ENCODE results near the gene H6PD.
A peak's percentile ranks its signal among the peaks of the same experiment; 100 is the strongest.

Gene H6PD

DNA sequence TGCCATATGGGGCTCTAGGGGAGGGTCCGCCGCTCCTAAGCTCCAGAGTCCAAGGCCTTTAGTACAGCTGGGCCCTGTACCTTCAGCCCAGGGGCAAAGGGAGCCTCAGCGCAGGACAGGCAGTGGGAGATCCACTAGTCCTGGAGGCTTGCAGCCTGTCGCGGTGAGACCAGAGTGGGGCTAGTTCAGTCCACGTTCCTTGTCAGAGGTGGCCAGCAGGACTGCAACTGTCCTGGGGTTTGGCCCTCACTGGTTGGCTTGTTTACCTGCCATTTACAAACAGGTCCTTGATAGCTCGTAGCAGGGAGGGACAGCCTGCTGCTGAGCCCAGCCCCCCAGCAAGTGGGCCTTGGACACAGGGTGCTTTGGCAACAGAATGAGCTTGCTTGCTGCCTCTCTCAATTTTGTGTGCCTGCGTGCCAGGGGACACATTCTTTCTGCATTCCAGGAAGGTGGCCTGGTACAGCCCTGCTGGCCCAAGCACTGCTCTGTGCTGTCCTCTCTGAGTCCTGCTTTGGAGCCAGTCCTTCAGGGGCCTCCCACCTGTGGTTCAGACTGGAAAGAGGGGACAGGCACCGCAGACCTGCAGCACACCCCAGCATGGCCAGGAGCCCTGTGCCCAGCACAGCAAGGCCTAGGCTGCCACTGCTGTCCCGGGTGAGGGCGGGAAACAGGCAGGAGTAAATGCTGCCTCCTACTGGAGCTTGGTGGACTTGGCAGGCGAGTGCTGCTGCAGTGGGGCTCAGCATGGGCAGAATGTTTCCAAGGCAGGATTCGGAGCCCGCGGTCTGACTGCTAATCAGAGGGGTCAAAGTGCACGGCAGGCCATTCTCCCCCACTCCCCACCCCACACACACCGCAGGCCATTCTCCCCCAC, 15.2 kb downstream of the H6PD start:
- TF ChIP-seq, protein P1, sequence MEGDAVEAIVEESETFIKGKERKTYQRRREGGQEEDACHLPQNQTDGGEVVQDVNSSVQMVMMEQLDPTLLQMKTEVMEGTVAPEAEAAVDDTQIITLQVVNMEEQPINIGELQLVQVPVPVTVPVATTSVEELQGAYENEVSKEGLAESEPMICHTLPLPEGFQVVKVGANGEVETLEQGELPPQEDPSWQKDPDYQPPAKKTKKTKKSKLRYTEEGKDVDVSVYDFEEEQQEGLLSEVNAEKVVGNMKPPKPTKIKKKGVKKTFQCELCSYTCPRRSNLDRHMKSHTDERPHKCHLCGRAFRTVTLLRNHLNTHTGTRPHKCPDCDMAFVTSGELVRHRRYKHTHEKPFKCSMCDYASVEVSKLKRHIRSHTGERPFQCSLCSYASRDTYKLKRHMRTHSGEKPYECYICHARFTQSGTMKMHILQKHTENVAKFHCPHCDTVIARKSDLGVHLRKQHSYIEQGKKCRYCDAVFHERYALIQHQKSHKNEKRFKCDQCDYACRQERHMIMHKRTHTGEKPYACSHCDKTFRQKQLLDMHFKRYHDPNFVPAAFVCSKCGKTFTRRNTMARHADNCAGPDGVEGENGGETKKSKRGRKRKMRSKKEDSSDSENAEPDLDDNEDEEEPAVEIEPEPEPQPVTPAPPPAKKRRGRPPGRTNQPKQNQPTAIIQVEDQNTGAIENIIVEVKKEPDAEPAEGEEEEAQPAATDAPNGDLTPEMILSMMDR (IDR thresholded peaks at IDR 0.05; ENCODE audit: borderline replicate concordance, insufficient read depth, low read depth, low read length), result peak; percentile 87
- H3K4me3 ChIP-seq (ENCODE audit: low read depth, low read length), result no peak overlapping the region

DNA sequence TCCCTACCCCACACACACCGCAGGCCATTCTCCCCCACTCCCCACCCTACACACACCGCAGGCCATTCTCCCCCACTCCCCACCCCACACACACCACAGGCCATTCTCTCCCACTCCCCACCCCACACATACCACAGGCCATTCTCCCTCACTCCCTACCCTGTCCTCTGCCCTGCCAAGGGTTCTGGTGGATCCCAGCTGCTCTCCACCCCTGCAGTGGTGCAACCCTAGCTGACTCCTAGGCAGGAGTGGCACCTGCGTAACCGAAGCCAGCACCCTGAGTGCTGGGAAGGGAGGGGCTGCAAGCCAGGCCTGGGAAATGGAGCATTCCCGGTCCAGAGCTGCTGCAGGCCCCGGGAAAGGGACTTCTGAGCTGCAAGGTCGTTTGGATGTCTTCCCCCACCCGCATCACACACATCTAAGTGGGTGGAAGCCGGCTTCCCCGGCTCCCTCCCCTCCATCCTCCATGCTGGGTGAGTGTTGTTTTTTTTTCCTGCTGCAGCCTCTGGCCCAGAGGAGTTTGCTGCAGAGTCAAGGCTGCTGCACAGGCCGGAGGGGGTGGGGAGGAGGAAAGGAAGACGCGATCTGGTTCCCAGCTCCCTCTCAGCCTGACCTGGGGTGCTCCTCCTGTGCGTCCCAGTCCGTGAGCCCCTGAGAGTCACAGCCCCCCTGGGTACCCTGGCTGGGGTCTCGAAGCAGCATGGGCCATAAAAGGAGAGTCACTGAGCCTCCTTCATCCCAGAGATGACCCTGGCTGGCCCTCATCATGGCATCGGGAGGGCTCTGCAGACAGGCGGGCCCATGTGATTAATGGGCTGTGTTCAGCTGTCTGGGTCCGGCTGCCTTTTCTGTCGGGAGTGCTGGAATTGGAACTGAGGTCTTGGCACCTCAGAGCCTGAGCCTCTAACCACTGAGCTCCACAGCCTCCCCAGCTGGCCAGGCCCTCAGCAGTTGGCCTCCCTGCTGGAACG, 16.1 kb downstream of the H6PD start:
- no peak overlapping the region for H3K4me3 ChIP-seq (ENCODE audit: low read depth, low read length)
- TF ChIP-seq, protein P1 (IDR thresholded peaks at IDR 0.05; ENCODE audit: borderline replicate concordance, insufficient read depth, low read depth, low read length), result no peak

DNA sequence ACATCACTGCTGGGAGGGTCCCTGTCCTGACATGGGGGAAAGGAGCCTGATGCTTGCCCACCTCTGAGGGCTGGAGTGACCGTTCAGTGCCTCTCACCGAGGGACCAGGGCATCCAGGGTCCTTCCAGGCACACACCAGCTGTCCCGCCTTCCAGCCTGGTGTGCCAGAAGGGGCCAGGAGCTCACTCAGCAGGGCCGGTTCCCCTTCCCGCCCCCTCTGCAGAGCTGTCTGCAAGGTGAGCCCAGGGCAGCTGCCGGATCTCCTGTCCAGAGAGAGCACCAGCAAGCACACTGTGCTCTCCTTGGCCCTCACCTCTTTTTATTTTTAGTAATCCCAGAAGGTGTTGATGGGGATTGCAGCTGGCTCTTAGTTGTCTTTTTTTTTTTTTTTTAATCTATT, 16.9 kb downstream of the H6PD start:
- TF ChIP-seq, protein P1 (IDR thresholded peaks at IDR 0.05; ENCODE audit: borderline replicate concordance, insufficient read depth, low read depth, low read length), result no peak
- H3K4me3 ChIP-seq (ENCODE audit: low read depth, low read length), result no peak overlapping the region

DNA sequence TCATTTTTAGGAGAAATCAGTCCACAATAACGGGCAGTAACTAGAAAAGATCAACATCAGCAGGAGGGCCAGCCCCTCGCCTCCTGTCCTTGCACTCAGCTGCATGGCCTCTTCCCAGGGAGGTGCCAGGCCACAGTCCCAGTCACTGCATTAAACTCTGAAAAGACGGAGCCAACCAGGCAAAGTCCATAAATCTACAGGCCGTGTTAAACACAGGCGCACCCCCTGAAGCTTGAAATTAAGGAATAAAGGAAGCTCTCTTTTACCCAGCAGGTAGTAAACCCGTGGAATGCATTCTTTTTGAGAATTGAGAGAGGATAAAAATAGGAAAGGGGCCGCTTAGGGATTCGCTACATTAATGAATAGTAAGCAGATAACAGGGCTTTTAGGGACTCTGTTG, 18.4 kb downstream of the H6PD start:
- H3K4me3 ChIP-seq (ENCODE audit: low read depth, low read length), result no peak overlapping the region
- TF ChIP-seq, protein P1 (IDR thresholded peaks at IDR 0.05; ENCODE audit: borderline replicate concordance, insufficient read depth, low read depth, low read length), result no peak

DNA sequence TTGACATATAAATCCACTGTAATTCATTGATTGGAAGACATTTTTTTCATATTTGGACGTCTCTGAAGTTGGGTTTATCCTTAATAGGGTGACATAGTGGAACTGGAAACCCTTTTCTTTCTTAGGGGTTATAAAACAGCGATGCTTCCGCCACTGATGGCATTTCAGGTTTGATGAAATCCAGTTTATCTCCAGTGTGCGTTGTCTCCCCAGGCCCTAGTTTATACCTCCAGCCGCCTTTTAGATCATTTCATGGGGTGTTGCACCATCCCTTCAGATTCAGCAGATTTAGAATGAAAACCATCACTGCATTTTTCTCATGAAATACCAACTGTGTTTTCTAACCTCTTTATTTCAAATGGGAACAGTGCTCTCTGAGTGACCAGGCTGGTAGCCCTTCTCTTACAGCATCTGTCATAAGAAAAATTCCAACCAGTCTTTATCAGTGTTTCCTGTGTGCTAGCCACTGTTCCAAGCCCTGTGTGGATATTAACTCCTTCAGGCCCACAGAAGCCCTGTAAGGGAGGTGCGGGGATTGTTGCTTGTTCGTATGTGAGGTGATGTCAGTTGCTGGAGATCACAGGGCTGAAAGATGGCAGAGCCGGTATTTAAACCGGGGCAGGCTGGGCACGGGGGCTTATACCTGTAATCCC, 19.0 kb downstream of the H6PD start:
- H3K4me3 ChIP-seq (ENCODE audit: low read depth, low read length), result no peak overlapping the region
- TF ChIP-seq, protein P1 (IDR thresholded peaks at IDR 0.05; ENCODE audit: borderline replicate concordance, insufficient read depth, low read depth, low read length), result no peak

DNA sequence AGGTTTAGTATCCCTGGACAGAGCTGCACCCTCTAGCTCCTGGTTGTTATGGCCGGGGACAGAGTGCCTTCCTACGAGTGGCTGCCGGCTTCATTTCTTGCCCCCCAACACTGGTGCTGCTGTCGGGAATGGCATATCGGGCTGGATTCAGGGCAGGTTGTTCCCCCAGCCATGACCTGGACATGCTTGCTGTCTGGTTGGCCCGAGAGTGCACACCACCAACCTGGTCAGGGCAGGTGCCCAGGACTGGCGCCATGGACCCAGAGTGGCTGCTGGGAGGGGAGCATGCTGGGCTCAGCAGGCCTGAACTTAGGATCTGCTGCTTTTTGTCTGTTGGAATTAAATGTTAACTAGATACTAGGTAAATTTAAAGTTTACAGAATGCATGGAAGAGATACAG, 21.8 kb downstream of the H6PD start:
- H3K4me3 ChIP-seq (ENCODE audit: low read depth, low read length), result no peak overlapping the region
- TF ChIP-seq, protein P1 (IDR thresholded peaks at IDR 0.05; ENCODE audit: borderline replicate concordance, insufficient read depth, low read depth, low read length), result no peak
